GM18505 (cell line): ENCODE data around the gene PAQR5.

ENCODE experiments used
- ATAC-seq: cut with Tn5 transposase; IDR thresholded peaks from one replicate; pipeline ENCODE4 v1.9.1; 2021; ENCODE audit not compliant: unreplicated experiment
- POLR2A ChIP-seq: IDR thresholded peaks from 4 replicates; pipeline ENCODE4 v1.6.1; 2011; ENCODE audit warnings: borderline replicate concordance; ENCODE audit not compliant: insufficient read depth, insufficient read length; ENCODE audit errors: extremely low read depth

PAQR5 gene

DNA sequence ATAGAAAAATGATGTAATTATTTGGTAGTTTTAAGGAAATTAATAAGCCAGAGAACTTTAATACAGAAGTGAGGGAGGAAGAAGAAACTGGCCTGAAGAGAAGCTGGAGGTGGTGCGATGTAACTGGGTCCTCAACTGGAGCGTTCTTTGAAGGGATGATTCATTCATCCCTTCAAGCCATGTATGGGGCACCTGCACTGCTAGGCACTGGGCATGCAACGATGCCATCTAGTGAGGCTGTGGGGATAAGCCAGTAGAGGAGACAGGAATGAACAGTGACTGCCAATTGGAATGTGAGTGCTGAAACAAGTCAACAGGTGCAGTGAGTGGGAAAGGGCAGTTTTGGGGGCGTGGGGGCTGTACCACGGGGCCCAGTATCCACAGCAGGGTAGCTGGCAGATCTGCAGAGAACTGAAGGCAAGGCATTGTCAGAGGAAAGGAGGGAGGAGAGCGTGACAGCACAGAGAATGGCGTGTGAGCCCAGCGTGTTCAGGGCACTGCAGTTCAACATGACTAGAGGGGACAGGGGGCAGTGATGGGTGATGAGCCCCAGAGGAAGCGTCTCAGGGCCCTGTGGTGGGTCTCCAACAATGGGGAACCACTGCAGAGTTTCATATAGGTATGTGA lies 111.6 kb downstream of the PAQR5 start:
- TF ChIP-seq POLR2A, result no peak
- ATAC-seq, result no peak

DNA sequence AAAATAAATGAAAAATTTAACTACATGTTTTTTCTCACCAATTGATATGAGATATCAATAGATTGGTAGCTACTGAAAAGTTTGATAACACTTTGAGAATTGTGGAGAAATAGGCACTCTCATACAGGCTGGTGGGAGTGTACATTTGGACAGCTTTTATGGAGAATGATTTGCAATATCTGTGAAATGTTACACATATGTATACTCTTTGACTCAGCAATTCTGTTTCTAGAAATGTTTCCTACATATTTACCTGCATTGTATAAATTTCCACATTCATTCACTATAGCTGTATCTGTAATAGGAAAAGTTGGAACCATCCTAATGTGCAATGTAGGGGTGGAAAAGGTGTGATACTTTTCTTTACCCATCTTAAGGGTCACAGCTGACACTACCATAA lies 113.6 kb downstream of the PAQR5 start:
- ATAC-seq, result no peak
- TF ChIP-seq POLR2A, result no peak

DNA sequence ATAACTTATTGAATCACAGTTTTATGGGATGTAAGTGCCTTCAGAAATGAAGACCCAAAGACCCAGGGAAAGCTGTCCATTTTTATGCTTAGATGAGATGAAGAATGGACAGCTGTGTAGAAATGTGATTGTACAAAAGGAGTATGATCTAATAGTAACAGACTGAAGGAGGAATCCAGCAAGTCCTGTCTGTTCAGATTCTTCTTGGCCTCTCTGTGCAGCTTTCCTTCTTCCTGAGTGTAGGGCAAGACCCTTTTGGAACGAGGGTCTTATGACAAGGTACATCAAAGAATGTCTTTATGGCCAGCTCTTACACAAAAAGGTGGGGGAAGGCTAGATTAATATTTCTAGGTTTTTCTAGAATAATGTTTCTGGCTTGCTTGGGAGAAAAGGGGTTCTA lies 114.0 kb downstream of the PAQR5 start:
- no peak for ATAC-seq
- TF ChIP-seq POLR2A, result no peak

DNA sequence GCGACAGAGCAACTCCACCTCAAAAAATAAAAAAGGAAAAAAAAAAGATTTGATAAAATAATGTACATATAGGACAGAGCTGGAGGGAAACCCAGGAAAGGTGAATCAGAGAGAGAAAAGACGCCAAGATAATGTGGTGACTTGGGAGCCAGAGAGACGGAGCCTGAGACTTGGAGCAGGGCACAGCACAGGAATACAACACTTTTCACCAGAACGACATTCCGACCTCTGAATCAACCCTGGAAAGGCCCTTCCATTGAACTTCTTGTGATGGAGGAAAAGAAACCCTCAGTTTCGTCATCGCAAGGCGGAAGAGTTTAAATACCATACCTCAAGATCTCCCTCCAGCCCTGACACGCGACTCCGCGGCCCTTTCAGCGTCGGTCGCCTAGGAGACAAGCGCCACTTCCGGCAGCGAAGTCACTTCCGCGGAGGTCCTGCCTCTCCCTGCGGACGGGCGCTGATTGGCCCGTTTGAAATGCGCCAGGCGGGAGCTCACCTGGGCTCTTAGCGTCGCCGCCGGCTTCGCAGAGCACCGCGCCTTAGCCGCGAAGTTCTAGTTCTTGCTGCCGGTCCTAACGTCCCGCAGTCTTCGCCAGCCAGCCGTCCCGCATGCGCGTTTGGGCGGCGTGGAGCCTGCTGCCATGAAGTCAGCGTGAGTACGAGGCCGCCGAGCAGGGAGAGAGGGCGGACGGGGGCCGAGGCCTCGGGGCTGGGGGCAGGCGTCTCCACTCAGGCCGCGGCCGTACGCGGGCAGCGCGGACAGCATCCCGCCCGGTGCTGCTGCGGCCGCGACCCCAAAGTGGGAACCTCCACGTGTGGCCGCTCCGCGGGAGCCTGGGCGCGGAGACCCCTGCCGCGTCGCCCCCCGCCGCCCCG lies 115.3 kb downstream of the PAQR5 start, which contains the start of gene KIF23:
TSS of gene KIF23 (plus strand) at position 528 of the 879 bp plus-strand sequence. CDS start at position 645, 117 bp downstream.
- peak; percentile 93 for ATAC-seq
- TF ChIP-seq POLR2A, result peak; percentile 66

DNA sequence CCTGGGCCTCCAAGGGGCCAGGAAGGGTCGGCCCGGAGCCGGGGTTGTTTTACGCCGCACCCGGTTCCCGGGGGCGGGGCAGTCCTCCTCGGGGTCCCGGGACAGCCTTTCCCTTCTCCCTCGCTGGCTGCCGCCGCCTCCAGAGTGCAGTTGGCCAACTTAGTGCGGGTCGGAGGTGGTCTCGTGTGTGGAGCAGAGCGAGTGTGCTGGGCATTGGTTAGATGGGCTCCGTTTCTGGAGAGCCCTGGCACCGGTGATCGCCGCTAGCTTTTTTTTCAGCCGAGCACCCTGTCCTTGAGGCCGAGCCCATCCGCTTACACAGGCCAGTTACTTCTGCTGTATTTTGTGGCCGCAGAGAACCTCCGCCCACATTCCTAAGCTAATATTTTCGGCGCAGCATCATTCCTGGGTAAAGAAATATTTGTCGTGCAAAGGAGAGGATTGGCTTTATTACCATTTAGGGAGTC lies 116.0 kb downstream of the PAQR5 start:
- no peak for TF ChIP-seq POLR2A
- peak; percentile 27 for ATAC-seq

DNA sequence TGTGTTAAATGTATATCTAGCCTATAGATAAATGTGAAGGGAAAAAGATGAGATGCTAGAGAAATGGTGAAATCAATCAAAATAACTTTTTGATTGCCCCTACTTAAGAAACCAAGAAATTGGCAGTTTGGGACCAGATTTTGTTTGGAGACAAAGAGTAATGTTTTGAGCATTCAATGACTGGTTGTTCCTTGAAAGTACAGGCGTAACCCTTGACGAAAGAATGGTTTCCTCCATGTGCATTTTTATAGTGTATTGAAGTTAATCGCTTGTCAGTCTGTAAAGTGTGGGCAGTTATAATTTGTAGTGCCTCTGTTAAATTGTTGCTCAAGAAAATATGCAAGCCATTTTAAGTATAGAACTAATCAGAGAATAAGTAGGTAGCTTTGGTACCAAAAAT lies 116.7 kb downstream of the PAQR5 start:
- ATAC-seq, result no peak

DNA sequence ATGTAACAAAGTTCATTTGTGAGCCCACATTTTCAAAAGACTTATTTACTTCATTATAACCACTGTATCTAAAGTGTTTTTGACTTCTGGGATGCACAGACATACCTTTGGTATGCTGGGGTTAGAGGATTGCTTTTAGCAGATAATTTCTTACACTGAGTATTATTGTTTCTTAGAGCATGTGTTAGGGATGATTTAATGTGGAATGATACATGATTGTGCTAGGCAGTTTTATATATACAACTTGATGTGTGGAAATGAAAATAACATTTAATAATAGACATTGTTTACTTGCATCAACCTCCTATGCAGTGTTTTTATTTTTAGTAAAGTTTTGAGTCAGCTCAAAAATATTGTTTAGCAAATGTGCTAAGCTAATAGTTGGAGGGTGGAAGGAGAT lies 118.9 kb downstream of the PAQR5 start:
- TF ChIP-seq POLR2A, result no peak
- ATAC-seq, result no peak

More for the DNA sequence above, 116.7 kb downstream of the PAQR5 start:
- no peak for TF ChIP-seq POLR2A

DNA sequence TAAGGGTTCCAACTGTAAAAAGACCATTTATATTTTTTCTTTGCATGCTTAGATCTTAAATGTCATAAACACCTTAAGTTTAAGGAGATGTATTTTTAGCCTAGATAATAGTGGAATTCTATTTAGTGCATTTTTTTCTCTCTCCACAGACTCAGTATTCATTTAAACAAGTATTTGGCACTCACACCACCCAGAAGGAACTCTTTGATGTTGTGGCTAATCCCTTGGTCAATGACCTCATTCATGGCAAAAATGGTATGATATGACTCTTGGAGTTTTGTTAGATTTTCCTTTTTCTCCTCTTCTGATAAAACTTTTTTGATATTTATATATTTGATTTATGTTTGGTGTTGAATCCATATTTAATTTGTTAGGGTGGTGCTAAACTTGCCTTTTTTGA lies 122.8 kb downstream of the PAQR5 start:
- TF ChIP-seq POLR2A, result no peak
- ATAC-seq, result no peak

DNA sequence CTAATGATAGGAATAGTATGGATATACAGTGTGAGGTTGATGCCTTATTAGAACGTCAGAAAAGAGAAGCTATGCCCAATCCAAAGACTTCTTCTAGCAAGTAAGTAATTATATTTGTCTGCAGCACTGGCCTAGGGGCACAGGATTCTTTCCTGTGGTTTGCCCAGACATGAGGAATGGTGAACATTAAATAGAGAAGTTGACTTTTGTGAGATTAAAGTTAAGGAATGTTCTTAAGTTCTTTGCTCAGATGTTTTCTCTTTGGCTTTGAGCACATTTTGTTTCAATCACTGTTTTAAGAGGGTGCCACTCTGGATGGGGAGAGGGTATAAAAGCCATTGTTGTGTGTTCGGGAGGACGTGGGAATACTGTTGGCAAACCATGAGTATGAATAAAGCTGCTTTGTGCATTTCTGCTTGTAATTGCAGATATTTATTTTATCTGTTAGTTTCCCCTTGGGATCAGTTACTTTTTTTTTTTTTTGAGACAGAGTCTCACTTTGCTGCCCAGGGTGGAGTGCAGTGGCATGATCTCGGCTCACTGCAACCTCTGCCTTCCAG lies 123.7 kb downstream of the PAQR5 start:
- no peak for ATAC-seq
- no peak for TF ChIP-seq POLR2A

DNA sequence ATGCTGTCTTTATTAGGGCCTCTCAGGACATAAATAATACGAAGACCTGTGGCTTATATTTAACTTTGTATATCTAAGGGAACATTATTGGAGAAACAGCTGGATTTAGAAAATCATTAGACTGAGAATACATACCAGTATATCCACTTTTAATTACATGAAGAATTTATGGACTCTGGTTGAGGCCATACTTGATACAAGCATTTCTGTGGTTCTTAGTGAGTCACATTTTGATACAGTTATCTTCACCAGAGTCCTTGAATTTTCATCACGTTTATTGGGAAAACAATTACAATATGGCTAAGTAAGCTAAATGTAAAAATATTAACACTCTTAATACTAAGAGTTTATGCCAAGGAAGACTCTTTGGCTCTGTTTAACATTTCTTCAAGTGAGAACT lies 125.3 kb downstream of the PAQR5 start:
- no peak for TF ChIP-seq POLR2A
- no peak for ATAC-seq

DNA sequence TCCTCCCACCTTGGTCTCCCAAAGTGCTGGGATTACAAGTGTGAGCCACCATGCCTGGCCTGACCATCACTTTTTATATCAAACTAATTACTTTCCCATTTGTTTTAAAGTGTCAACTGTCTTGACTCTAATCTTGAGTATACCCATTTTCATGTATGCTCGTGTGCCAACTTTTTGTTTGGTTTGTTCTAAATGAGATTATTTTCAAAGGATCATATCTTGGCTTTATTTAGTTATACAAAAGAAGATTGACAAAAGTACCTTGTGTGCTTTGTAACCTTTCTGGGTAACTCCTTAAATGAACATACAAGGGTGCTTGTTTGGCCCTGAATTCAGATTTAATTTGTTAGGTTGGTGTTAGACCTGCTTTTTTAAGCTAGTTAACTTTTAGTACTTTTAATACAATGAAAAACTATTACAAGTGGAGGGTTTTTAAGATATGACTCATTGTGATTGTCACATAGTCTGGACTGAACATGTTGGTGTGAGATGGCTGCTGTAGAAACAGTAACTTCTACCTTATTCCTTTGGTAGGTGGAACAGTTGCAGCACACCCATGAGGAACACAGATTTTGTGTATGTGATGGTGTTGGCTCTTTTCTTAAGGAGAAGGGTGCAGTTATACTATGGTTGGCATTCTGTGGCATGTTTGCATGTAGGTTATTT lies 126.2 kb downstream of the PAQR5 start:
- no peak for ATAC-seq
- no peak for TF ChIP-seq POLR2A

DNA sequence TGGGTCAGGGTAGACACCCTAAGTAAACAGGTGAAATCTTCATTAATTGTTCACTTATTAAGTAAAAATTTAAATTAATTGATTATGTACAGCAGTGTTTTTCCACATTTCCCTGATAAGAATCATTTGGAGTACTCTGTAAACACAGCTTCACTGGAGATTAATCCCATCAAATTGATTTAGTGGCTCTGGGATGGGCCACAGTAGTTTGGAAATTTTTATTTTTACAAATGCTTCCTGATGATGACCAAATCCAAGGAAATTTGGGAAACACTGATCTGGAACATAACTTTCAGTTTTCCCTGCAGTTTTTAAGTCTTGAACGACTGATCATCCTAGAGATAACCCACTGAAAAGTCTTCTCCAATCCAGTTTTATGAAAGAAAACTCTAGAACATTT lies 135.1 kb downstream of the PAQR5 start:
- no peak for TF ChIP-seq POLR2A
- no peak for ATAC-seq

DNA sequence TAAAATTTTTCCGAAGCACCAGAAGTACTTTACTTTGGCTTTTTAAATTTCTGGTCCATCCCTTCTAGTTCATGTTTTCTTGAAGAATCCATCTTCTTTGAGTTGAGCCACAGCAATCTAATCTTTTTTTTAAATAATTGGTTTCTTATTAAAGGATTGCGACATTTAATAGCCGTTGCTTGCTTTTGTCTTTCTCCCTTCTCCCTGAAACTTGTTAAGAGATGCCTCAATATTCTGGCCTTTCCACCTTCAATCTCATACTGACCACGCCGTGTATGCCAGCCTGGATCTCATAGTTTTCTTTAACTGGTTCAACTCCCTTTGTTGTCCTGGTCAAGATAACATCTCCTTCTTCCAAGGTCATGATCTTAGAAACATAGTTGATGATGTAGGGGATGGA lies 135.5 kb downstream of the PAQR5 start:
- no peak for ATAC-seq
- TF ChIP-seq POLR2A, result no peak
